Activated T-cell treated with anti-CD3 and anti-CD28 coated beads for 24 hours (primary cell): Measurements from ENCODE around the gene PNO1.
A peak's percentile ranks its signal among the peaks of the same experiment; 100 is the strongest.
"Not testable (repeated sequence)": the region's sequence is repeated elsewhere in the genome, so short reads cannot be mapped to it uniquely, and the experiment has no call there.

Experiments used
- DNase-seq: peaks from one replicate; pipeline ENCODE4 v3.0.0-alpha.2; 2020; ENCODE audit warnings: low read depth

PNO1 gene

DNA sequence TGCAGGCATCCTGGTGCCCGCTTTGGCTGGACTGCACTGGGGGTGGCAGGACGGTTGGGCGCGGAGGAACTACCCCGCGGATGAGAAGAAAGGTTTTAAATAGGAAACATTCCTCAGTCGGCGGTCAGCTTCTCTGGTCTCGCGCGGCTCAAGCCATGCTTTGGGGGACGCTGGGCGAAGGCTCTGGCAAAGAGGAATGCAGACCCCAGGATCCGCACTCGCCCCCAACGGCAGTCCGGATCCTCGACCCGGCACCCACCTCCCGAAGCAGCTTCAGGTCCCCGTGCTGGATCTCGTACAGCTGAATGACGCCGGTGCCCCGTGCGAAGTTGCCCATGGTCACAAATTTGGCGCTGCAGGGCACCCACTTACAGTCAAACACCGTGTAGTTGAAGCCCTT lies 686 bp upstream of the PNO1 start:
- DNase-seq = no peak

GRCh38 chr2:68158134-68158447 lies 403 bp downstream of the PNO1 start:
- no peak for DNase-seq

DNA sequence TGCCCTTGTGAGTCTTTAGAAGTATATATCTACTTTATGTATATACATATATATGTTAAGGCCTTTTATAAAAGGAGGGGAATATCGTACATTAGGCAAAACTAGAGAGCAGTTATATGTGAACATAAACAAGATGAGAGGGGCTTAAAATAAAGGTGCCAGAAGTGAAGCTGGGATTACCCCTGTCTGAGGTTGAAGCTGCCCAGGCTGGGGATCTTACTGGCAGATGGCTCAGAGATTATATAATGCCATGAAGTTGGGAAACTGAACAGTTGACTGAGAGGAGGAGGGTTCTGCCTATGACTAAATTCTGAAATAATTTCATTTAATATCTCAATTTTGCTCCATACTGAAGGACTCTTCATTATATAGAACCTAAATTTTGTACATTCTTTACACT lies 6.0 kb downstream of the PNO1 start:
- DNase-seq = no peak

- DNase-seq = no peak
These were observed 9.5 kb downstream of the PNO1 start for GRCh38 chr2:68167186-68167585.

DNA sequence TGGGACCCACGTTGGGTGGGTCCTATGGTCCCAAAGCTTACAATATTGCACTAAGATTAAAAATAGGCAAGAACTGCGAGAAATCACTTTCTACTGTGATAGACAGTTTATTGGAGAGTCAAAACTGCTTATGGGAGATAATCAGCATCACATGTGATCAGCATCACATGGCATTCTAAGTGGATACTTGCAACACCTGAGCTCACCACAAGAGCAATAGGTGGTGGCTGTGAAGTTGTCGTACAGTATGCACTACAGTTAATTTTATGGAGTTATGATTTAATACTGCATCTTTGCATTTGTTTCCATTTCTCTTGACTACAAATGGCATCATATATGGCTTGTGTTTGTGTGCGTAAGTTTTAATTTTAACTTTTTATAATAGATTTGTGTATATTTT lies 11.6 kb downstream of the PNO1 start:
- DNase-seq = no peak

- DNase-seq = no peak
These were observed 13.5 kb downstream of the PNO1 start for GRCh38 chr2:68171146-68171545.

GRCh38 chr2:68171684-68172083 lies 14.0 kb downstream of the PNO1 start:
- no peak for DNase-seq

- DNase-seq = no peak
These were observed 14.8 kb downstream of the PNO1 start for GRCh38 chr2:68172521-68172920.

DNA sequence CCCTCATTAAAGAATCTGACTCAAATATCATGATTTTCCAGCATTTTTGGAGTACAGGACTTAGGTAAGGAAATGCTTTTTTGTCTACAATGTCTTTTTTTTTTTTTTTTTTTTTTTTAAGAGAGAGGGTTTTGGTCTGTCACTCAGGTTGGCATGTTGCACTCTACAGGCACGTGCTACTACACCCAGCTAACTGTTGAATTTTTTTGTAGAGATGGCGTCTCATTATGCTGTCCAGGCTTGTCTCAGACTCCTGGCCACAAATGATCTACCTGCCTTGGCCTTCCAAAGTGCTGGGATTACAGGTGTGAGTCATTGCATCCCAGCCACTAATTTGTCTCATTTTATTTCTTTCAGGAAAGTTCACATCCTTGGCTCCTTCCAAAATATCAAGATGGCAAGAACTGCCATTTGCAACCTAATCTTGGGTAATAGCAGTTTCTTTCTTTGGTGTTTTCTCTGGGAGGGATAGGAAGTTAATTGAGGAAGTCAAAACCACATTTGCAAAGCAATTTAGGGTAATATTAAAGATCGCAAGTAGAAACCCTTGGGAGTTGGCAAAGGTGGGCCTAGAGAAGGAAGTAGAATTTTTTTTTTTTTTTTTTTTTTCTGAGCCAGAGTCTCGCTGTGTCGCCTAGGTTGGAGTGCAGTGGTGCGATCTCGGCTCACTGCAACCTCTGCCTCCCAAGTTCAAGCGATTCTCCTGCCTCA lies 15.5 kb downstream of the PNO1 start:
- DNase-seq = no peak

GRCh38 chr2:68175210-68175609 lies 17.5 kb downstream of the PNO1 start:
- not testable (repeated sequence) for DNase-seq

- DNase-seq = no peak
These were observed 19.0 kb downstream of the PNO1 start for GRCh38 chr2:68176657-68177056.

DNA sequence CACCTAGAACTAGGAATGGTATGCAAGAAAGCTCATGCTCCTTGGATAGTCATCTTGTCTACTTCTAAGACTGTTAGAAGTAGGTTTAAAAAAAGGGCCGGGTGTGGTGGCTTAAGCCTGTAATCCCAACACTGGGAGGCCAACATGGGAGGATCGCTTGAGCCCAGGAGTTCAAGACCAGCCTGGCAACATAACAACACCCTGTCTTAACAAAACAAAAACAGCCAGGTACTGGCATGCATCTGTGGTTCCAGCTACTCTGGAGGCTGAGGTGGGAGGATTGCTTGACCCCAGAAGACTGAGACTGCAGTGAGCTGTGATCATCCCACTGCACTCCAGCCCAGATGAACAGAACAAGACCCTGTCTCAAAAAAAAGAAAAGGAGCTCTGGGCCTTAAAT lies 19.9 kb downstream of the PNO1 start:
- DNase-seq = no peak

DNA sequence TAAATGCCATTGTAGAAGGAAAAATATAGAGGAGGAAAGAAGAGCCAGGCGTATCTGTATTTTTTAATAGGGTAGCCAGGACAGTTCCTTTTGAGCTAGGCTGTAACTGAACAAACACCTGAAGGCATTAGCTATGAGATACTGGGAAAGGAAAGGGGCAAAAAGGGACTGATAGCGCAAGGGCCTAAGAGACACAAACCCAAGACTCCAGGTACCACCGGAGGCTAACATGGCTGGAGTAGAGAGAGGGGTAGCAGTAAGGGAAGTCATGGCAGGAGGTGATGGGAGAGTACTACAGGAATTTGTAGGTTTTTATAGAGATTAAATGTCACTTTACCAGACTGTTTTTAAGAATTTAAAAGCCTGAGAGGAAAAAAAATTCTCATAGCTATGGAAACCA lies 20.7 kb downstream of the PNO1 start:
- DNase-seq = no peak

DNA sequence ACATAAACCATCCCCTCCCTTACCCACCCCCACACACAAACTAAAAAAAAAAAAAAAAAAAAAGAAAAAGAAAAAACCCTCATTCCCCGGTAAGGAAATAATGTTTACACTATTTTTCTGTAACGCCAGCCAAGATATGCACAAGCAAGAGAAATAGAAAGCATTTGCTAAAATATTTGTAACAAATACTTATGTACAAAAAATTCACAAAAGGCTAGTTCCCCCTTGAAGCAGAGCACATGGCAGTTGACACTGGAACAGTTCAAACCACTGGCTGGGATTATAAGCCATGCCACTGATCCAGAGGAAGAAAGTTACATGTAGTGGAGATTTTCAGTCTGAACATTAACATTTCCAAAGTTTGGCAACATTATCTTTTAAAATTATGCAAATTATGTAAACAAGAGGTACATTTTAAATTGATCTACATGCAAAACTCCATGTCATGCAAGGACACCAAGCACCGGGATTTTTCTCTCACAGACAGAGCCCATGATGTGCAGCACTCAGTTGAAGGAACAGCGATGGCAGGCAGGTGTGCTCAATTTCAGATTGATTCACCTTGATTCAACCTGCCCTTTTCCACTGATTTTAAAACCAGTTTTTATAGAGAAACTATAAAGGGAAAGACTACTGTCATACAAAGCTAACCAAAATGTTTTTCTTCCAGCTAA lies 21.4 kb downstream of the PNO1 start:
- DNase-seq = no peak

GRCh38 chr2:68182902-68183301 lies 25.2 kb downstream of the PNO1 start:
- DNase-seq = no peak

GRCh38 chr2:68185541-68186164 lies 28.0 kb downstream of the PNO1 start:
- peak; percentile 38 for DNase-seq

DNA sequence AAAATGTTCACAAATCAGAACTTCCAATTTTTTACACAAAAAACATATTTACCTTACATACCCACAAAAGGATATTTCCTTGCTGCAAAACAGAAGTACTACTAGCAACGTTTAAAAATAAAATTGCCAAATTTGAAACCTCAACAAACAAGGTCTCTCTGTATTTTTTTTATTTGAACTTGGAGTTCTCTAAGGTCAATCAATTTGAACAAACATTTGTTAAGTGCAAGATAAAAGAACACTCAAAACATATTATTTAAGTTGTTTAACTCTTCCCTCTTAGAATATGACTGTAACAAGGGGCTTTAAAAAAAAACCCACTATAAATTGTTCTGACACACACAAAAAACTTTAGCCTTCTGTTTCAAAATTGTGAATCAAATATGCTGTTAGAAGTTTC lies 29.6 kb downstream of the PNO1 start:
- no peak for DNase-seq

- DNase-seq = no peak
These were observed 31.1 kb downstream of the PNO1 start for GRCh38 chr2:68188831-68189230.

DNA sequence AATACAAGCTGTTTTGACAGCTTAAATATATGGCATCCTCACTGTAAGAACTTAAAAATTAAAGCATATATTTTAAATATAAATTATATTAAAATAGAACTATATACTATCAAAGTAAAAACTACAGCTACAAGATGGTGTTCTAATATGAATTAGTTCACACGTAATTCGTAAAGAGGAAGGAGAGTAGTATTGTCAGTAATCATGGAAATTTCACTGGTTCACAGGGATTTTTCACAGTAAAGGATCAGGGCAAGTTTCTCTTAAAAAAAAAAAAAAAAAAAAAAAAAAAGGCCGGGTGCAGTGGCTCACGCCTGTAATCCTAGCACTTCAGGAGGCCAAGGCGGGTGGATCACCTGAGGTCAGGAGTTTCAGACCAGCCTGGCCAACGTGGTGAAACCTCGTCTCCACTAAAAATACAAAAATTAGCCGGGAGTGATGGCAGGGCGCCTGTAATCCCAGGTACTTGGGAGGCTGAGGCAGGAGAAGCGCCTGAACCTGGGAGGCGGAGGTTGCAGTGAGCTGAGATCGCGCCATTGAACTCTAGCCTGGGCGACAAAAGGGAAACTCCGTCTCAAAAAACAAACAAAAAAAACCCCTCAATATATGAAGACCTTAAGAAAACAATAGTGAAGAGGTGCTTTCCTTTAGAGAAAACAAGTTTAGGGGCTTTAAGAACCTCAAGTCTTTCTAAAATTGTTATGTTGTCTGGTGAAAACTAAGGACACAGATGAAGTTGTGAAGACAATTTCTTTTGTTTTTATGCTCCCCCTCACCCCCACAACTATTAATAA lies 32.5 kb downstream of the PNO1 start:
- DNase-seq = no peak

DNA sequence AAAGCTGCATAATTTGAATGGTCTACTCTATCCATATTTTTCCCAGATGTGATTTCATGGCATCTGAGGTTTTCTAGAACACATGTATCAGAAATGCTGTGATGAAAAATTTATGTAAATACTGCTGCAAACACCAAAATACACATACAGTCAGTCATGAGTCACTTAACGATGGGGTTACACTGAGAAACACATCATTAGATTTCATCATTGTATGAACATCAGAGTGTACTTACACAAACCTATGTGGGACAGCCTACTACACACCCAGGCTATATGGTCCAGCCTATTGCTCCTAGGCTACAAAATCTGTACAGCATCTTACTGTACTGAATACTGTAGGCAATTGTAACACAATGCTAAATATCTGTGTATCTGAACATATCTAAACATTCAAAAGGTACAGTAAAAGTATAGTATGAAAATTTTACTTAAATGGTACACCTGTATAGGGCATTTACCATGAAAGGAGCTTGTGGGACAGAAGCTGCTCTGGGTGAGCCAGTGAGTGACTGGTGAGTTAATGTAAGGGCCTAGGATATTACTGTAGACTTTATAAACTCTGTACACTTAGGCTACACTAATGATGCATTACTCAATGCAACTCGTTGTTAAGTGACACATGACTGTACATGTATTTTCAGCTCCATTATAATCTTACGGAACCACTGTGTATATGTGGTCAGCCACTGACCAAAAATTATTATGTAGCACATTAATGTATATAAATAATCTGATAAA lies 33.5 kb downstream of the PNO1 start:
- no peak for DNase-seq

DNA sequence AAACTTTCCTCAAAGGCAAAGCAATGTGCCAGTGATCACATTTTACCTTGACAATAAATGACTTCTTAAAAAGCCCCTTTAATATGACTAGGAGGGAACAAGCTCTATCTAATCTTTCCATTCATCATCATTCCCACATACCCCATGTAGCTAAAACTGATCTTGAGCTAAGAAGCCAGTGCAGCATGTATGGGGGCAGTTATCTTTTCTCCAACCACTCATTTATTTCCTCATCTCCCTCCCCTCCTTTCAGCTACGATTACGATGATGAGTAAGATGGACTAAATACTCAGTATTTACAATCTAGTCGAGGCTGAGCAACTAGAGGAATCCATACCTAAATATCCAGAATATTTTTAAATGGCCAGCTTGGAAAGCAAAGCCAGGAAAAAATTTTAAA lies 35.5 kb downstream of the PNO1 start:
- no peak for DNase-seq

DNA sequence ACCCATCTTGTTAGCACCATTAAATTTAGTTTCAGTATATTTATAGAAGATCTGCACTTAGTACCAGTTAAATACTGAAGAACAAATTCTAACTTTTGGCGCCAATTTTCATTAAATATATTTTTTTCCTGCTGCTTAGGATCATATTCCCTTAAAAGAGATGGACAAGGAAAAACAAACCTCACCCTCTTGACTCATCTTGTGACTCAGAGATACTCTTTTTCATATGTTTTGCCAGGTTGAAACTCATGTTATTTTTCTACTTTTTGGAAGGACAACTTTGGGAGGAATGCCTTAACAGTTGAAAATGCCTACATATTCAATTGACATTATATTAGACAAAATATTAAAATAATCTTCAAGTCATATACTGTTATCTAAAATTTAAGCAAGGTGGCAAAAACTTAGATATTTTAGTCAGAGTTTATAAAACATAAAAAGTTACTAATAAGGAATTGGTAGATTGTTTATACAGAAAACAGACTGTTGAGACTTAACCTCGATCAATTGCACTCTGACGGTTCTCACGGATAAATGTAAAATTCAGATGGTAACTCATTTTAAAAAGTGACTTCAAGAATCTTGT lies 36.2 kb downstream of the PNO1 start:
- no peak for DNase-seq
